Upper lobe of left lung (tissue), 6 donors: ENCODE data around the gene IL1RAPL2. TPM values are rescaled to one million over a fixed set of nuclear protein-coding genes. Genes with fewer than 3 reads are reported as not detected.

Experiments
- ATAC-seq, 2 donors: fragments of 200-7000 bp; cut with Tn5 transposase; one replicate each; pipeline ENCODE4 v1.9.1; 2022; ENCODE audit warnings: mild to moderate bottlenecking in 2 of 2, moderate library complexity in 2 of 2; ENCODE audit not compliant: low FRiP score in 2 of 2
- DNase-seq, 2 donors: peaks; one replicate each; pipeline ENCODE4 v3.0.0-alpha.2; 2019 to 2020
- H3K27ac ChIP-seq, 4 donors: fragments of 200-600 bp; sonication (generic); one replicate each; pipeline ENCODE4 v1.5.1; 2016 to 2019
- H3K27me3 ChIP-seq, 4 donors: fragments of 200-600 bp; sonication (generic); one replicate each; pipeline ENCODE4 v1.5.1; 2017 to 2019
- H3K36me3 ChIP-seq, 4 donors: fragments of 200-600 bp; sonication (generic); one replicate each; pipeline ENCODE4 v1.5.1; 2016 to 2019
- H3K4me1 ChIP-seq, 4 donors: fragments of 200-600 bp; sonication (generic); one replicate each; pipeline ENCODE4 v1.5.1; 2018 to 2019
- H3K4me3 ChIP-seq, 4 donors: fragments of 200-600 bp; sonication (generic); one replicate each; pipeline ENCODE4 v1.5.1; 2017 to 2019; ENCODE audit warnings: mild to moderate bottlenecking in 2 of 4, moderate library complexity in 1 of 4
- H3K9me3 ChIP-seq, 4 donors: fragments of 200-600 bp; sonication (generic); one replicate each; pipeline ENCODE4 v1.5.1; 2018 to 2019
- EP300 ChIP-seq, 4 donors: sonication (generic); formaldehyde crosslinking; IDR thresholded peaks; one replicate each; pipeline ENCODE4 v1.5.1; 2017; ENCODE audit warnings: antibody characterized with exemption in 4 of 4, control low read depth in 2 of 4
- POLR2A ChIP-seq, 4 donors: fragments of 450-650 bp; IDR thresholded peaks; one replicate each; pipeline ENCODE4 v1.5.1; 2016 to 2017; ENCODE audit warnings: antibody characterized with exemption in 4 of 4, mild to moderate bottlenecking in 2 of 4
- POLR2AphosphoS5 ChIP-seq, 2 donors: sonication (generic); formaldehyde crosslinking; IDR thresholded peaks; one replicate each; pipeline ENCODE4 v1.5.1; 2017; ENCODE audit warnings: antibody characterized with exemption in 2 of 2
- WGBS, 2 donors: methylation state at CpG; one replicate each; pipeline ENCODE4 v1.1.5; 2017 to 2018; 5-methylcytosine and 5-hydroxymethylcytosine counted together
- total RNA-seq, 6 donors: library from RNA; depleted of rRNA in 4 of 6; stranded (reverse); fragments of >200 nt in 4 of 6; gene quantifications; one replicate each; pipeline versions ENCODE4 v1.1.0 to v1.2.1, GENCODE V29; 2016 to 2021
- TF ChIP-seq, protein P1 (sequence below), 6 experiments: fragments of 450-650 bp in 4 of 6; fragments of 200-600 bp in 2 of 6; sonication (generic) in 2 of 6; IDR thresholded peaks; one replicate each; pipeline ENCODE4 v1.5.1; 2016 to 2019; ENCODE audit warnings: antibody characterized with exemption in 6 of 6
- donor health status: DM: no; HTN: no; CAD: no; lungs with moderate emphysema.
- donor health status: DM: no; HTN: yes; CAD: no; lungs with severe emphysema.

Gene IL1RAPL2
- total RNA-seq, 6 donors from 2014 or later = not detected

- H3K4me3 ChIP-seq = no peak overlapping the region
- TF ChIP-seq POLR2A (IDR thresholded peaks at IDR 0.05) (no peak), EP300 (IDR thresholded peaks at IDR 0.05) (no peak), POLR2AphosphoS5 (IDR thresholded peaks at IDR 0.05) (no peak)
- TF ChIP-seq, protein P1, sequence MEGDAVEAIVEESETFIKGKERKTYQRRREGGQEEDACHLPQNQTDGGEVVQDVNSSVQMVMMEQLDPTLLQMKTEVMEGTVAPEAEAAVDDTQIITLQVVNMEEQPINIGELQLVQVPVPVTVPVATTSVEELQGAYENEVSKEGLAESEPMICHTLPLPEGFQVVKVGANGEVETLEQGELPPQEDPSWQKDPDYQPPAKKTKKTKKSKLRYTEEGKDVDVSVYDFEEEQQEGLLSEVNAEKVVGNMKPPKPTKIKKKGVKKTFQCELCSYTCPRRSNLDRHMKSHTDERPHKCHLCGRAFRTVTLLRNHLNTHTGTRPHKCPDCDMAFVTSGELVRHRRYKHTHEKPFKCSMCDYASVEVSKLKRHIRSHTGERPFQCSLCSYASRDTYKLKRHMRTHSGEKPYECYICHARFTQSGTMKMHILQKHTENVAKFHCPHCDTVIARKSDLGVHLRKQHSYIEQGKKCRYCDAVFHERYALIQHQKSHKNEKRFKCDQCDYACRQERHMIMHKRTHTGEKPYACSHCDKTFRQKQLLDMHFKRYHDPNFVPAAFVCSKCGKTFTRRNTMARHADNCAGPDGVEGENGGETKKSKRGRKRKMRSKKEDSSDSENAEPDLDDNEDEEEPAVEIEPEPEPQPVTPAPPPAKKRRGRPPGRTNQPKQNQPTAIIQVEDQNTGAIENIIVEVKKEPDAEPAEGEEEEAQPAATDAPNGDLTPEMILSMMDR (IDR thresholded peaks at IDR 0.05) = no peak
- DNase-seq = no peak
Measured at GRCh38 chrX:105706041-105706440, 1140.0 kb downstream of the IL1RAPL2 start.

GRCh38 chrX:105711805-105712204 is 1145.8 kb downstream of the IL1RAPL2 start:
- Histone ChIP-seq H3K4me1 (no peaks in the 10 kb centered on the region), H3K36me3 (no peaks in the 10 kb centered on the region), H3K27me3 (no peaks in the 10 kb centered on the region), H3K27ac (no peak overlapping the region), H3K4me3 (no peak overlapping the region), H3K9me3 (no peaks in the 10 kb centered on the region)
- peak in 1 of 2 donors; percentile 49 for ATAC-seq
- DNase-seq = no peak
- no peak for TF ChIP-seq POLR2AphosphoS5 (IDR thresholded peaks at IDR 0.05)
- no peak for TF ChIP-seq POLR2A (IDR thresholded peaks at IDR 0.05)
- TF ChIP-seq, protein P1 (IDR thresholded peaks at IDR 0.05) = no peak
- no peak for TF ChIP-seq EP300 (IDR thresholded peaks at IDR 0.05)

More at GRCh38 chrX:105706041-105706440, 1140.0 kb downstream of the IL1RAPL2 start:
- H3K4me1 ChIP-seq = no peaks in the 10 kb centered on the region
- no peaks in the 10 kb centered on the region for H3K27me3 ChIP-seq
- ATAC-seq = no peak
- no peaks in the 10 kb centered on the region for H3K9me3 ChIP-seq
- no peak overlapping the region for H3K27ac ChIP-seq
- 79 to 84% methylated on average over 1 of the region's 1 CpG for WGBS, 2 donors
- no peaks in the 10 kb centered on the region for H3K36me3 ChIP-seq

DNA sequence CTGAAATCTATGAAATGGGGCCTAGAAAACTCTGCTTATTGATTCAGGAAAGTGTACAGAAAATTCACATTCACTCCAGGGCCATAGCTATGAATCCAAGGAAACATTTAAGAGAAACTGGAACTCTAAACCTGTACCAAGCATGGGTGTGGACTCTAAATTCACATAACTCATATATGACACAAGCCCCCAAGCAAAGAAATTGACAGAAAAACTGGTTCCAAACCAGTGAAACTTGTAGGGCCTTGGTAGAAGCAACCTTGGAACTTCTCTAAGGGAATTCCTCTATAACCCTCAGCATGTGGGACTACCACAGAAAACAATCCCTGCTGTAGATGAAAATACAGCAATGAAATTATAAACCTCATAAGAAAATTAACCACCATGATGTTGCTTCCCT is 1149.7 kb downstream of the IL1RAPL2 start:
- DNase-seq (no peak), ATAC-seq (no peak)
- H3K27ac ChIP-seq = no peak overlapping the region
- no peaks in the 10 kb centered on the region for H3K9me3 ChIP-seq
- no peaks in the 10 kb centered on the region for H3K27me3 ChIP-seq
- H3K4me3 ChIP-seq = no peak overlapping the region
- no peak for TF ChIP-seq EP300 (IDR thresholded peaks at IDR 0.05)
- TF ChIP-seq, protein P1 (IDR thresholded peaks at IDR 0.05) = no peak
- TF ChIP-seq POLR2AphosphoS5 (IDR thresholded peaks at IDR 0.05) = no peak
- TF ChIP-seq POLR2A (IDR thresholded peaks at IDR 0.05) = no peak
- no peaks in the 10 kb centered on the region for H3K4me1 ChIP-seq
- H3K36me3 ChIP-seq = no peaks in the 10 kb centered on the region

DNA sequence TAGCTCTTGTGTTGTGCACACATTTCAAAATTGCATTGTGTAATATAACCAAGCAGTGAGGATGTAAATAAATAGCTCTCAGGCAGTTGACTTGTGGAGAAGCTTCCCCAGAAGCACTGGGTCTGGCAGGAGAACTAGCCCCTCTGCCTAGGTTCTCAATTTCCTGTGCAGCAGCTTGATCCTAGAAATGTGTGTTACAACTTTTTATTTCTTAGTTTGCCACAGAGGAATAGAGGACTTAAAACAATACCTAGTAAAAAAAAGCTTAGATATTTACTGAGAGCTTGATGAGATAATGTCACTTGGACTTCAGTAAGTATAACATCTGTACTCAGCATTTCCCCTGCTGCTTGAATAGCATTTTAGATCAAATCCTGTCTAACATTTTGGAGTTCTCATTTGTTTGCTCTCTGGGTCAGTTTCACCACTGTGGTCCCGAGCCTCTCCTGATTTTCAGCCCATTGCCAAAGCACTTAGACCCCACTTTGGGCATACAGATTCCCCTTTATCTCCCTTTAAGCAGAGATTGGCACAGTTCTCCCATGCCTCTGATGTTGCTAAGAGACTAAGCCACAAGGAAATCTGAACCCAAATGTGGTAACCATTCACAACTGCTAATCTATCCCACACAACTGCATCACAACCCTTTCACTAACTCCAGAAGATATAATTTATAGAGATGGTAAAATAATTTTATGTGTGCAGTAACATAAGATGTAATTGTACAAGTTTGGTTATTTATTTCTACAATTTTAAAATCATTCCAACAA is 1158.2 kb downstream of the IL1RAPL2 start:
- H3K9me3 ChIP-seq = no peaks in the 10 kb centered on the region
- H3K4me3 ChIP-seq = no peak overlapping the region
- H3K27me3 ChIP-seq = no peaks in the 10 kb centered on the region
- DNase-seq (no peak), ATAC-seq (no peak)
- no peak overlapping the region for H3K27ac ChIP-seq
- H3K4me1 ChIP-seq = no peaks in the 10 kb centered on the region
- TF ChIP-seq, protein P1 (IDR thresholded peaks at IDR 0.05) = no peak
- TF ChIP-seq POLR2AphosphoS5 (IDR thresholded peaks at IDR 0.05) (no peak), POLR2A (IDR thresholded peaks at IDR 0.05) (no peak), EP300 (IDR thresholded peaks at IDR 0.05) (no peak)
- WGBS, 2 donors = 24% methylated on average over 1 of the region's 1 CpG; no CpG with 5 or more reads in 1 of the 2 donors
- no peaks in the 10 kb centered on the region for H3K36me3 ChIP-seq

GRCh38 chrX:105725228-105725627 is 1159.2 kb downstream of the IL1RAPL2 start:
- WGBS, 2 donors = 88 to 100% methylated on average over 1 of the region's 1 CpG
- TF ChIP-seq POLR2AphosphoS5 (IDR thresholded peaks at IDR 0.05) (no peak), EP300 (IDR thresholded peaks at IDR 0.05) (no peak), POLR2A (IDR thresholded peaks at IDR 0.05) (no peak)
- TF ChIP-seq, protein P1 (IDR thresholded peaks at IDR 0.05) = no peak
- H3K4me1 ChIP-seq = no peaks in the 10 kb centered on the region
- DNase-seq (no peak), ATAC-seq (no peak)
- no peaks in the 10 kb centered on the region for H3K36me3 ChIP-seq
- no peaks in the 10 kb centered on the region for H3K27me3 ChIP-seq
- no peak overlapping the region for H3K27ac ChIP-seq
- H3K4me3 ChIP-seq = no peak overlapping the region
- H3K9me3 ChIP-seq = no peaks in the 10 kb centered on the region
